Breast epithelium (tissue), 3 donors: ENCODE results near the gene CYYR1.

Experiments
- CTCF ChIP-seq, 3 donors: fragments of 450-650 bp; IDR thresholded peaks; one replicate each; pipeline ENCODE4 v1.5.1; 2016 to 2017; ENCODE audit warnings: antibody characterized with exemption in 3 of 3, mild to moderate bottlenecking in 3 of 3, moderate library complexity in 3 of 3
- POLR2A ChIP-seq: fragments of 450-650 bp; IDR thresholded peaks from one replicate; pipeline ENCODE4 v1.6.1; 2016; ENCODE audit warnings: antibody characterized with exemption, mild to moderate bottlenecking, moderate library complexity

GRCh38 chr21:26512664-26513063 is 60.4 kb downstream of the CYYR1 start:
- no peak for TF ChIP-seq CTCF (IDR thresholded peaks at IDR 0.05)
- TF ChIP-seq POLR2A = no peak
